Peyer's patch (tissue), 4 donors: ENCODE data around the gene CYFIP1.

Experiments
- CTCF ChIP-seq, 6 experiments: fragments of 450-650 bp in 4 of 6; fragments of 200-600 bp in 2 of 6; sonication (generic) in 1 of 6; IDR thresholded peaks; one replicate each; pipeline ENCODE4 v1.5.1; 2017 to 2019; ENCODE audit warnings: antibody characterized with exemption in 6 of 6, mild to moderate bottlenecking in 3 of 6, moderate library complexity in 1 of 6
- POLR2A ChIP-seq, 2 donors: fragments of 450-650 bp; IDR thresholded peaks; one replicate each; pipeline ENCODE4 v1.5.1; 2017; ENCODE audit warnings: antibody characterized with exemption in 2 of 2, mild to moderate bottlenecking in 2 of 2, moderate library complexity in 2 of 2

- TF ChIP-seq CTCF (IDR thresholded peaks at IDR 0.05): no peak
- TF ChIP-seq POLR2A (IDR thresholded peaks at IDR 0.05): no peak
Measured at GRCh38 chr15:22954326-22954725, 25.8 kb downstream of the CYFIP1 start.
